Stimulated activated CD4-positive, alpha-beta T cell treated with anti-CD3 and anti-CD28 coated beads, Interleukin-4, amount 100 ng/mL, for 4 hours (primary cell): ENCODE measurements around the gene RPS15.
A peak's percentile ranks its signal among the peaks of the same experiment; 100 is the strongest.
"Not testable (repeated sequence)": the region's sequence is repeated elsewhere in the genome, so short reads cannot be mapped to it uniquely, and the experiment has no call there.

Experiments
- DNase-seq, 2 experiments: peaks; one replicate each; pipeline ENCODE4 v3.0.0-alpha.2; 2020

Gene RPS15

DNA sequence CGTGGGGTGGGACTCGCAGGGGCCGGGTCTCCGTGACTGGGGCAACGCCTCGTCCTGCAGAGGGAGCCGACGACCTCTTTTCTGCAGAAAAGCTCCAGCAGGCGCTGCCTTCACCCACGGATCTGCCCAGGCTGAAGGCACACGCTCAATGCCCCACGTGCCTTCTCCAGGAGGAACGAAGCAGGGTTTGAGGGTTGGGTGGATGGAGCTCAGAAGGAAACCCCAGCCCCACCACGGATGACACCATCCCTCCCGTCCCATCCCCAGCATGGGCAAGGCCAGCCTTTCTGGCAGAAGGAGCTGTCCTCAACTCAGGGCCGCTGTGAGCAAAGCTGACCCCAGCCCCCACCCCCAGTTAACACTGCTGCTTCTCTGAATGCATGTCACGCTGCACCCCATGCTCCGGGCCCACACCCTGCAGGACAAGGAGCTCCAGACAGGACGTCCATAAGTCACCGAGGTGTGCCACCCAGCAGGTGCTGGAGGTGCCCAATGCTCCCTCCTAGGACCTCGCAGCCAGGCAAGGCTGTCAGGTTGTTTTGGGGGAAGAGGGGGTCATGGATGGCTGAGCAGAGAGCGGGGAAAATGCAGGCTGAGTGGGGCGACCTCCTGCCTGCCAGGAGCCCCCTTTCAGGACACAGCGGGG, 33.4 kb downstream of the RPS15 start:
- no peak for DNase-seq

DNA sequence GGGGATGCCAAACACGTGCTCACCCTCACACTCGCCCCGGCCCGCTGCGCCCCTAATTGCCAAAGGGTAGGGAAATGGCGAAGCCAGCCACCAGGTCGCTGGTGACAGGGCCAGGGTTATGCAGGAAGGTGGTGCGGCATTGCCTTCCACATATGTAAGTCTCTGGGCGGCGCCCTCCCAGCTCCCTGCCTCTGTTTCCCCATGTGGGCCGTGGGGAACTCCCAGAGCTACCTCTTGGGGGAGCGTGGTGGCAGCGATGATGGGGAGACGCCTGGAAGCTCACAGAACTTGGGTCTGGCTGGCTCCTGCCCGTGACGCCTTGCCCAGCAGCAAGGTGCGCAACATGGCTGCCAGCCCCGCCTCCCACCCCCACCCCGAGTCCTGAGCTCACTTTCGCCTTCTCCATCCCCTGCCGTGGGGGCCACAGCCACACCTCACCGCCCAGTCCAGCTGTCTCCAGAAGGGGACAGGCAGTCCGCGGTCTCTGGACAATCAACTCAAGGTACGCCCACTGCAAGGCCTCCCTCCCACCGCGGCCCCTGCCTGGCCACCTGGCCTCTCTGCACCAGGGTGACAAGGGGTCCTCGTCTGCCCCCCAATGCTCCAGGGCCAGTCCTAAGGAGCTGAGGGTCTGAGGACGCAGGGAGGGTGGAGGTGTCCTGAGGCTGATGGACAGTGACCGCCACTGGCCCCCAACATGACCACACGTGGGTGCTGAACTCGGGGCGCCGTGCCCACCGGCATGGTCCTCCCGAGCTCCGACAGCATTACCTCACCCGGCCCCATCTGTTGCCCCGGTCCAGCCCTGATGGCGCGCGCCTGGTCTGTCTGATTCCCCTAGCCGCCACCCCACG, 34.3 kb downstream of the RPS15 start:
- no peak for DNase-seq

DNA sequence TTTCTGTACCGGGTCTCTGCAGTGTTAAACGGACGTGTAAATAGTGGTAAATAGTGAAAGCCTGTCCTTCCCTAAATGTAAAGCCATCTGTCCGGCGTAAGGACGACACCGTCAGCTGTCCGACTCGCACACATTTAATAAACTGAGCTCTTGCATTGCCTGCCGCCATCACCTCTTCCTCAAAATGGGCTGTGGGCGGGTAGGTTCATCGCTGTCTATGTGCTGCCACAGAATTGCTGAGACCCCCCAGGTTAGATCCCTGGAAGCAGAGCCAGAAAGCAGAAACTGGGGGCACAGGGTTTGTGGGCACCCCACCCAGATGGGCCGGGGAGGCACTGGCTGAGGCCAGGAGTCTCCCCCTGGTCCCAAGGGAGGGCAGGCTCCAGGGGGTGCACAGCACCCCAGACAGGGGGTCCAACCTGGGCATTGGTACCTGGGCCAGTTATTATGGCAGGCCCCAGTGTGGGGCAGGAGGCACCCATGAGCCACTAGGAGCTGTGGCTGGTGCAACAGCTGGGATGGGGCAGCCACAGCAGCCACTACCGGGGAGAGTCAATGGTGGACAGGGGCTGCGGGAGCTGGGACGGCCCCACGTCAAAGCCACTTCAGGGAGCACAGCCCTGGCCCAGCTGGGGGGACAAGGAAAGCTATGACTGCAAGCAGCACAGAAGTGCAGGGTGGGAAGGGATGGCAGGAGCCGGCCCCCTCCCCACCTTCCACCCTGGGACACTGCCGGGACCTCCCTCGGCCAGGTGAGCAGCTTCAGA, 35.1 kb downstream of the RPS15 start:
- DNase-seq, result no peak

DNA sequence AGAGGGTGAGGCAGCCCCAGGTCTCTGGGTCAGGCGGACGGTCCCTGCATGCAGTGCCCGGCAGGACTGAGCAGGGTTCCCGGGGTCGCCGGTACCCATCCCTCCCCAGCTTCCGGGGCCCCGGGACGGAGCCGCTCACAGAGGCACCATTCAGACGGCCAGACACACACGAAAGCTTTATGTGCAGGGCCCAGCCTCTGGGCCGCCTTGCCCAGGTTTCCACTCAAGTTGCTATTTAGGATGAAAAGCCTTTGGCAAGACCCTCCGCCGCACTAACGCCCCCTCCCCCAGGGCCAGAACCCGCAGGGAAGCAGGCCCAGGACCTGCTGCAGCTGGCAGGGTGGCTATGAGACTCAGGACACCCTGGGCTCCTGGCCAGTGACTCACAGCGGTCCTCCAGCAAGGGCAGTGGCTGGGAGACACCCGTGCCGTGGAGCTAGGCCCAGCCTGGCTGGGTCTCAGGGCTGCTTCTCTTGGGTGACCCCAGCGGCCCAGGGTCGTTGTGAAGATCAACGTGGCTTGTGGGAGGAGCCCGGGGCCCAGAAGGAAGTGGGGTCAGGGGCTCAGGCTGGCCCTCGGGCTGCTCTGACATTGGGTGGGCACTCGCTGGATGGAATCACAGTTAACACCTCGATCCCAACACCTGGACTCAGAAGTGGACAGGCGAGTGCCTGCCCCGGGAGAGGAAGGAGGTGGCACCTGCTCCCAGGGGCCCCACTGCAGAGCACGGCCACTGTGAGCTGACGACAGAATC, 36.0 kb downstream of the RPS15 start:
- DNase-seq, result no peak

DNA sequence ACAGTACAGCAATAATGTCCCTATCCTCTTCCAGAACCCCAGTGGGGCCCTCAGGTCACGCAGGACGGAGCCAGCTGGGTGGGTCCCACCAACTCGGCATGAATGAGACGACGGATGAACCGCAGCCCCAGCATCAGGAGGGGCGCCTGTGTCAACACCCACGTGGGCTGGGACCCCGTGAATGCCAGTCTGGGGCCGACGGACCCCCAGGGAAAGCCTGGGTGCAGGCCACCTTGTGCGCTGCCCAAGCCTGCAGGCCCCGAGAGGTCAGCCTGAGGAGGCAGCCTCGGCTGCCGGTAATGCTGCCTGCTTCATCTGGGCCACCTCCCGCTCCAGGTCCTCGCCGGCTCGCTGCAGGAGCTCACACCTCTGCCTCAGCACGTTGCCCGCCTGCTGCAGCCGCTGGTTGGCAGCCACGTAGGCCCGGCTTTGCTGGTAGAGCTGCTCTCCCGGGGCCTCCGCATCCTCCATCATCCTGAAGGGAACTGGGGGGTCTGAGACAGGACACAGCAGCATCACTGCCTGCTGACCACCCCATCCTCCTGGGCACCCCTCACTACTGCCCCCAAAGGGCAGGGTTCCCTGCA, 36.7 kb downstream of the RPS15 start:
- DNase-seq, result no peak

DNA sequence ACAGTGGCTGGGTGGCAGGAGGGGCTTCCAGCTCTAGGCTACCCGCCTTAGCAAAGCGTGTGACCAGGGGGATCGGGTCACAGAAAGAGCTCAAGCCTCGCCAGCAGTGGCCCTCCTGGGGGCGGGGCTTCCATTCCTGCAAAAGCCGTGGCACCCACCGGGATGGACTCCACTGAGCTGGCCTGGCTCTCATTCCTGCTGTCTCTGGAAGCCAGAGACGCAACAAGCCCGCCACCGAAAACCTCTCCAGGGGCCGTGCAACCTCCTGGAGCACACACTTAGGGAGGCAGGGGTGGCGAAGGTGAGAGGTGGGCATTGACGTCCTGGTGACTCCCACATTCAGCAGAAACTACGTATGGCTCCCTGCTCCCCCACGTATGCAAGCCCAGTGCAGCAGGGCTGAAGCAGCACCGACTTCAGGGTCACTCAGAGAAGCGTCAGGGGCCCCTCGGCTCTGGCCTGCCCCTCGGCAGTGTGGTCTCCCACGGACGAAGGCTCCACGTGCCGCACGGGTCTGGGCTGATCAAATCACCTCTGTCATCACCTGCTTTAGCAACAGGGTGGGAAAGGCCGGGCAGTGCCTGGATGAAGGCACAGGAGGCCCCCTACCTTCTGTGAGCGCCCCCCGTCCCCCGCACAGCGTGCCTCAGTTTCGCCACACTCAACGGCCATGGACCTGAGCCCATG, 37.7 kb downstream of the RPS15 start:
- DNase-seq, result no peak

DNA sequence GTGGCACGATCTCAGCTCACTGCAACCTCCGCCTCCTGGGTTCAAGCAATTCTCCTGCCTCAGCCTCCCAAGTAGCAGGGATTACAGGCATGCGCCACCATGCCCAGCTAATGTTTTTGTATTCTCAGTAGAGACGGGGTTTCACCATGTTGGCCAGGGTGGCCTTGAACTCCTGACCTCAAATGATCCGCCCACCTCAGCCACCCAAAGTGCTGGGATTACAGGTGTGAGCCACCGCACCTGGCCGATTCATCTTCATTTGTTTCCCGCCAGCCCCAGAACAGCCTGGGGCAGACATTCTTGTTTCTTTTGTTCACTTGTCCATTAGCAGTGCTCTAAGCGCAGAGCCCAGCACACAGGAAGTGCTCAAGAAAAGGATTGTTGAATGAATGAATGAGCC, 38.9 kb downstream of the RPS15 start:
- not testable (repeated sequence) for DNase-seq

DNA sequence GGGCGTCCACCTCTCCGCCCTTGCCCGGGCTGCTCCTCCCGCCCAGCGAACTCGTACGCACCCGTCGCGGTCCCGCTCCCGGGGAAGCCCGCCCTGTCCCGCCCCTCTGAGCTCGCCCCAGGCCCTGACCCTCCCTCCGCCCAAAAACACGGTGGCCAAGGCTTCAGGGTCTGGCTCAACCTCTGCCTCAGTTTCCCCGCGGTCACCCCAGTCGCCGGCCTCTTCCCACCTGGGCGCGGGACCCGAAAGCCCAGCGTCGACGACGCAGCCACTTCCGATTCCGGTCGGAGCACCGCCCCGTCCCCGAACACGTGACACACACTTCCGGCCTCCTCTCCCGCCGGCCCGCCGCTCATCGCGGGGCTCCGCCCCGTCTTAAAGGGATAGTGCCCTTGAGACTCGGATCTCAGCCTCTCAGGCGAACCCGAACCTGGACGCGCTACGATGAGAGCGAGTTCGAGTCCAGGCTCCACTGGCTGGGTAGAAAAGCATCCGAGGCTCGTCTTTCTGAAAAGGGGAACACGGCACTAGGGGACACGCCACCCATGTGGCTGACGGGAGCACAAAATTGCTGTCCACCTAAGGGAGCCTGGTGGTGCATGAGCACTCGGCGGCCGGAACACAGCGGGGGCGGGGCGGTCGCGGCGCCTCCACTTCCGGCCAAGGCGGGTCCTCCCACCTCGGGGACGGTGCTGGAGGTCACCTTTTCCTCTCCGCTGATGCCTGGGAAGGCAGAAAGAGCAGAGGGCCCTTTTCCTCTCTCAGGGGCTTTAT, 40.9 kb downstream of the RPS15 start, which contains the start of gene C19orf25:
Gene C19orf25 (minus strand): TSS at position 282 of the 774 bp plus-strand sequence. CDS start 312 bp downstream, outside the sequence.
- peak; percentile 90 to 91 for DNase-seq

DNA sequence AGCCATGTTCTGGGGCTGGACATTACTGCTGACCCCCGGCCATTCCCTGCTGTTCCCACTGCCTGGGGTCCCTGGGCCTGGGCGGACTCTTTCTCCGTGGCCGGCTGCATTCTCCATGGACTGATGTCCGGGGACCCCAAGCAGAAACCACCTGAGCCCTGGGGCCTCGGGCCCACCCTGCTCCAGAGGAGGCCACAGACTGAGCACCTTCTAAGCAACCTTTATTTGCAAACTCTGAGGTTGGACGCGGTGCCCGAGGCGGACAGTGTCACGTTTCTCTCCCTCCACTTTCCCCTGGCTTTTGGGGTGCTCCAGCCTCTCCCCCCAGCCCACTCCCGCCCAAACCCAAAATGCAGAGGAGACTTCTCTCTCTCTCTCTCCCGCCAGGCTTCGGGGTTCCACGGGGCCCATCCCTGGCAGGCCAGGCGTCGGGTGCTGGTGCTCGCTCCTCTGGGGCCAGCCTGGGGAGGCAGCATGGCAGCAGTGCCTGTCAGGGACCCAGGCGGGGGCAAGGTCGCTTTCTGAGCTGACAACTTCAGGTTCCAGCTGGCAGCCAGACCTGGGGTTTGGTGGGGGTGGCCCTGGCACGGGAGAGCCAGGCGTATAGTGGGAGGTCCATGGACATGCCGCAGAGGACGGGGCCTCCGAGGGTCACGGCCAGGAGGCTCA, 43.2 kb downstream of the RPS15 start:
- no peak for DNase-seq

DNA sequence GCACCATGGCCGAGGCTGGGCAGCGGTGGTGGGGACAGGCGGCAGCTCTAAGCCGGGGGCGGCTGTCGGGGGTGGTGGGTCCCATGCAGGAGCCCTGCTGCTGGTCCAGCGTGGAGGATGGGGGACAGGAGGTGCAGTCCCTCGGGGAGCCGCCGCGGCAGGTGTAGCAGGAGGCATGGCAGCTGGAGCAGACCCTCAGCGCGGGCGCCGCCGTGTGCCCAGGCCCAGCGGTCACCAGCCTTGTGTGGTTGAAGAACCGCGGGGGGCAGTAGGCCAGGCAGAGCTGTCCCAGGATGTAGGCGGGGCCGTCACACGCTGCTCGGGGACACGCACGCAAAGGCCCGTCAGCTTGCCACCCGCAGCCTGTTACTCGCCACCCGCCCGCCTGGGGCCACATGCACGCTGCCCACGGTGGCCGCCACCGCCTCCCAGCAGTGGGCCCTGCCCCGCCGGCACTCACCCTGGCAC, 43.7 kb downstream of the RPS15 start:
- DNase-seq, result no peak

DNA sequence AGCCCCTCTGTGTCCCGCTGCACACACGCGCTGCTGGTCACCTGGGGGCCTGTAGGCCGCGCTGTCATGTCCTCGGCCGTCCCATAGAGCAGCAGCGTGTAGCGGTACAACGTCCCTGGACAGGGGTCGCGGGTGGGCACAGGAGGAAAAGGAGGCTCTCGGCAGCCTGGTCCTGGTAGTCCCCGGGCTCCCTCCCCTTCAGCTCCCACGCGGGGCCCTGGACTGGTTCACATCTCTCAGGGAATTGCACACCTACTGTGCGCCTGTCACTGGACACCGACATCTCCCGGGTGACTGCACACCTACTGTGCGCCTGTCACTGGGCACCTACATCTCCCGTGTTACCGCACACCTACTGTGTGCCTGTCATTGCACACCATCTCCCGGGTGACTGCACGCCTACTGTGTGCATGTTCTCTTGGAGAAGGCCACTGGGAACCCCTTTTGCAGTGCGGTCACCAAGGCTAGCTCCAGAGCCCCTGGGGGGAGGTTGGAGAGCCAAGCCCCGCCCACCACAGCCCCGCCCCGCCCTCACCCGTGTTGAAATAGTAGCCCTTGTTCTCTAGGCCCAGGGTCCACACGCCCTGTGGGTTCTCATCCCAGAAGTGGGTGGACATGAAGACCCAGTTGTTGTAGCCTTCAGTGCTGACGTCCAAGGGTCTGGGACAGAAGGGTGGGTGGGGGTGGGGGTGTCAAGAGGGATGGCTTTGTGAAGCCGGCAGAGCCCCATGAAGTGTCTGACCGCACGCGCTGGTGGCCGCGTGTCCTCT, 44.4 kb downstream of the RPS15 start:
- DNase-seq, result no peak

DNA sequence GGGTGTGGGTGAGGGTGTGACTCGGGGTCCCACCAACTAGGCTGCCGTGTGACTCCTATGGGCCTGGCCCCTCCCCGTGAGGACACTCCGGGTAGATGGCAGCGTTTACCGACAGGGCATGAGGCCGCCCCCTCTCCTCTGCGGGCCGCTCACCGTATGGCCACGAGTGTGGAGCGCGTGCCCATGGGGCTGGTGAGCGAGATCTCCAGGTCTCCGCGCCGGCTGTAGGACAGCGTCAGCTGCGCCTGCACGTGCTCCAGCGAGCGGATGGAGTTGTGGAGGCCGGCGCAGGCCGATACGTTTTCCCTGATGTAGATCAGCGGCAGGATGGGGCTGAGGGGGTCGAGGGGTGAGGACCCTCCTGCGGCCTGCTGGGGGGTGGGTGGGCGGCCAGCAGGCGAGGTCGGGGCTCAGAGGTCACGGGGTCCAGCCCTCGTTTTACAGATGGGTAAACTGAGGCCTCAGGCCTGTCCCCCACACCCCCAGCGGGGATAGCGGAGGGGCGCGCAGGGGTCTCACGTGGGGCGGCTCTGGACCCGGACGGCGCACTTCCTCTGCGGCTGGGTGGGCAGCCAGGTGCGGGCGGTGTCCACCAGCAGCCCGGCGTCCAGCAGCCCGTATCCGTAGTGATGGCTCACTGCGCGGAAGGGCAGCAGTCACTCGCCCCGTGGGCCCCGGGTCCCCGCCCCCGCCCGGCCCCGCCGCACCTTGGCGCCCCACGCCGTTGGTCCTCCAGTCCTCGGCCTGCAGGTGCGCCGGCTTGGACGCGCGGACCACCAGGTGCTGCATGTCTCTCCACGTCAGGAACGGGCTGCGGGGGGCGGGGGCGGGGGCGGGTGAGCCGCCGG, 45.2 kb downstream of the RPS15 start:
- DNase-seq, result no peak

DNA sequence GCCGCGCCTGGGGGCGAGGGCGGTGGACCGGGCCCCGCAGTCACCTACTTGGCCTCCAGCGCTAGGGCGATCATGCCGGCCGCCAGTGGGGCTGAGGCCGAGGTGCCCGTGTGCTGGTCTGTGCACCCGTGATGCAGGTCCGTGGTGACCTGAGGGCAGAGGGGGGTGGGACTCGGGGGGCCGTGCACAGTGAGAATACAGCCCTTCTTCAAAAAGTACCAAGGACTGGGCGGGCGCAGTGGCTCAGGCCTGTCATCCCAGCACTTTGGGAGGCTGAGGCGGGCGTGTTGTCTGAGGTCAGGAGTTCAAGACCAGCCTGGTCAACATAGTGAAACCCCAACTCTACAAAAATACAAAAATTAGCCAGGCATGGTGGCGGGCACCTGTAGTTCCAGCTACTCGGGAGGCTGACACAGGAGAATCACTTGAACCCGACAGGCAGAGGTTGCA, 45.8 kb downstream of the RPS15 start:
- DNase-seq, result no peak

DNA sequence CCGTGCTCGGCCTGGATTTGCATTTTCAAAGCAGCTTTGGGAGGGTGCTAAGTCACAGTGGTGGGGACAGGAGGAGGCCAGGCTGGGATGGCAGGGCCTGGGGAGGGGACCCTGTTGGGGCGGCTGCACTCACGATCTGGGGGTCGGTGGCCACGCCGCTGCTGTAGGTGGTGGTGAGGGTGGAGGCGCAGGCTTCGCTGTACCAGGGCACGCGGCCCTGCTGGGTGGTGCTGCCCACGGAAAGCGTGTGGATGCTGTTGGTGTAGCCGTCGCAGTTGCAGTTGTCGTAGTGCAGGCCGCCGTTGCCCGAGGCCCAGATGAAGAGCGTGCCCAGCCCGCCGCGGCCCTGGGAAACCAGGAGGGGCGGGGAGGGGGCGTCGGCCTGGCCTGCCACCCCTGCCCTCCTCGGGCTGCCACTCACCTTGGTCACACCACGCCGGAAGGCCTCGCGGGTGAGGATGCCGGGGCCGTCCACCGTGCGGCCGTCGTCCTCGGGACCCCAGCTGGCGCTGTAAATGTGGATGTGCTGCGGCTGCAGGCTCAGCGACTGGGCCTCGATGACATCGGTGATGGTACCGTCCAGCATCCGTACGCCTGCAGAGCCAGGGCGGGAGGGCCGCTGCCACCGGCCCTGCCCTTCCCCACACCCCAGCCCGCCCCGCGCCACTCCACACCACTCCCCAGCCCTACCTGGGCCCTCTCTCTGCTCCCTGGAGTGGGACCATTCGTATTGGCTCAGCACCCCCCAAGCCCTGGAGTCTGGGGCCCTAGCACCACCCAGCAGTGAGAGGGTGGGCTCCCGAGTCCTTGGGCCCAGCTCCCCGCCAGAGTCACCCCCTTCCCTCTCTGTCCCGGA, 48.8 kb downstream of the RPS15 start:
- no peak for DNase-seq

DNA sequence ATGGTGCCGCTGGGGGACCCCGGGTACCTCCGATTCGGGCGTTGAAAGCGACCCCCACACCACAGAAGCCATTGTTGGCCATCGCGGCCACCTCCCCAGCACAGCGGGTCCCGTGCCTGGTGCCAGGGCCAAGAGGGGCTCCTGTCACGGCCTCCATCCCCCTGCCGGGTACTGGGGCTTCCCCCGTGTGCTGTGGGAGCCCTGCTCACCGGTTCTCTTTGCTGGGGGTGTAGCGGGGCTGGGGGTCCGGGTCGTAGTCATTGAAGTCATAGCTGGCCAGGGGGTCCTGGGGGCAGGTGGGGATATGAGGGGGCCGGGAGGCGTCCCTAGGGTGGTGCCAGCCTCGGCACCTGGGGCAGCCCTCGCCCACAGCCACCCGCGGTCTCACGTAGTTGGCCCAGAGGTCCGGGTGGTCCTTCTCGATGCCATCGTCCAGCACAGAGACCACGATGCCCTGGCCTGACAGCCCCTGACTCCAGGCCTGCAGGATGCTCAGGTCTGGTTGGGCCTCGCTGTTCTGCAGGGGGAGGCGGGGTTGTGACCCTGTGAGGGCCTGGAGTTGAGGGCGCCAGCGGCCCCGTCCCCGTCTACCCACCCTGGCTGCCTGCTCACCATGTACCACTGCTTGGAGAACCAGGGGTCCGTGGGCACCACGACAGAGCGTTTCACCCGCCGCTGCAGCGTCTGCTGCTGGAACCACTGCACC, 49.5 kb downstream of the RPS15 start:
- no peak for DNase-seq

DNA sequence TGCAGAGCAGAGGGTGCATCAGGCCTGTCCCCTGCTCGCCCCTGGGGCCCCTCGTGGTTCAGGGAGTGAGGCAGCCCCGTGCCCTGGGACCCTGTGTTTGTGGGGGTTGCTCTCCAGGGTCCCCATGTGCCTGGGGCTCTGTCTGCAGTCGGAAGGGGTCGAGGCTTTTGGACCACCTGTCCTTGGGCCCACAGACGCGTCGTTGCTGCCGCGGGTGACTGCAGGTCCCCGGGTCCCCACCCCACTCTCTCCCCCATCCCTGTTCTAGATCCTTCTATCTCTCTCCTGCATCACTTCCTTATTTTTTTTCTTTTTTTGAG, 50.0 kb downstream of the RPS15 start:
- DNase-seq, result no peak
